ENCODE measurements around the gene EHBP1L1.

- TF ChIP-seq CTCF (IDR thresholded peaks at IDR 0.05) (no peak), POLR2A (IDR thresholded peaks at IDR 0.05) (no peak)
Observed at GRCh38 chr11:65554842-65555430, 20.9 kb upstream of the EHBP1L1 start.
